Osteoblast (primary cell): Measurements from ENCODE around the gene RNU4-1. TPM values are rescaled to one million over a fixed set of nuclear protein-coding genes. Genes with fewer than 3 reads are reported as not detected.

Experiments
- DNase-seq: peaks from one replicate; pipeline ENCODE4 v3.0.0; 2011; ENCODE audit warnings: low spot score, mixed read lengths; ENCODE audit not compliant: insufficient read length; ENCODE audit errors: missing footprints
- H2AFZ ChIP-seq: 2 replicates; pipeline ENCODE4 v1.6.0; 2011; ENCODE audit warnings: mild to moderate bottlenecking, low read length
- H3K27ac ChIP-seq: 2 replicates; pipeline ENCODE4 v1.5.1; 2011; ENCODE audit warnings: mild to moderate bottlenecking, low read depth, low read length, moderate library complexity
- H3K27me3 ChIP-seq: 2 replicates; pipeline ENCODE4 v1.6.0; 2012; ENCODE audit warnings: mild to moderate bottlenecking, control low read depth, inconsistent platforms, low read length, moderate library complexity; ENCODE audit not compliant: insufficient read depth
- H3K36me3 ChIP-seq: 2 replicates; pipeline ENCODE4 v1.5.1; 2011; ENCODE audit warnings: mild to moderate bottlenecking, low read length, control low read depth, moderate library complexity; ENCODE audit not compliant: insufficient read depth
- H3K4me1 ChIP-seq: 2 replicates; pipeline ENCODE4 v1.5.1; 2011; ENCODE audit warnings: mild to moderate bottlenecking, low read length, control low read depth, moderate library complexity; ENCODE audit not compliant: insufficient read depth
- H3K4me2 ChIP-seq: 2 replicates; pipeline ENCODE4 v1.6.0; 2011; ENCODE audit warnings: mild to moderate bottlenecking, low read length; ENCODE audit not compliant: insufficient read depth
- H3K4me3 ChIP-seq: fragments of 200-600 bp; sonication (generic); 3 replicates; pipeline ENCODE4 v1.5.1; 2012; ENCODE audit warnings: mild to moderate bottlenecking, low read length, inconsistent platforms; ENCODE audit not compliant: insufficient read depth
- H3K79me2 ChIP-seq: 2 replicates; pipeline ENCODE4 v1.6.0; 2012; ENCODE audit warnings: mild to moderate bottlenecking, low read length, control low read depth, inconsistent platforms; ENCODE audit not compliant: insufficient read depth
- H3K9me3 ChIP-seq: 2 replicates; pipeline ENCODE4 v1.5.1; 2011; ENCODE audit warnings: low read depth, low read length, control low read depth
- H4K20me1 ChIP-seq: 2 replicates; pipeline ENCODE4 v1.6.0; 2012; ENCODE audit warnings: mild to moderate bottlenecking, low read length, control low read depth; ENCODE audit not compliant: insufficient read depth
- total RNA-seq: library from RNA; depleted of rRNA; stranded (reverse); fragments of >200 nt; gene quantifications from 2 replicates; pipeline ENCODE4 v1.2.3, GENCODE V29; 2012
- TF ChIP-seq, protein P1 (sequence below): IDR thresholded peaks from 2 replicates; pipeline ENCODE4 v1.5.1; 2011; ENCODE audit warnings: mild to moderate bottlenecking, low read depth, low read length, moderate library complexity; ENCODE audit errors: extremely low read depth

Gene RNU4-1
- total RNA-seq, 1 donor = under 0.01 TPM

DNA sequence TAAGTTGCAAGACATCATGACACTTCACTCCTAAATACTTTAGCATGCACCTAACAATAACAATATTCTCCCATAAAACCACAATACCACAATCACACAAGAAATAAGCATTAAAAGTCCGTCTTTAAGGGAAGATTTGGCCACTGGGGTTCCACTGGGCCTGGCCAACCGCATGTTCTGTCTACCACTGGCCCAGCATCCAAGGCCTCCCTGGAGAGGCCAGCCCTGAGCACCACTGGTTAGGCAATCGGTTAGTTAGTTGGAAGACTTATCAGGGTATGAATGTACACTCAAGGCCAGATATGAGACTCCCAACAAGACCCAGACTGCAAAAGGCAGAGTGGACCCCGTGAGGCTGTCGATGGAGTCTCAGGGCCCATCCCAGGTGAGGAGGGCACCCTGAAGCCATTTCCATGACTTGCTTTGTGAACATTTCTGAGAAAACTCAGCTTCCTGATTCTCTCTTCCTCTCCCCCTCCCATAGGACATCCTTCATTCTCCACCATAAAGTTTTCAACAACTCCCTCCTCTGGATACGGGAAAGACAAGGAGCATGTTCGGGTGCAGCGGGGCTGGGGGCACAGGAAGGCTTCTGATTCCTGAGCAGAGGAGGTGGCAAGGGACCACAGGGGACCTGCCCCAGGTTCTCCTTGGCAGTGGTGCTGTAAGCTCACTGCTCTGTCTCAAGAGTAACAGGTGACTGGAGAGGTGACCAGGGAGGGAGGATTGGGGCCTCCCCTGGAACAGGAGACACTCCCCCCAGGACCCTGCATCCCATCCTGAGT lies 33.4 kb downstream of the RNU4-1 start:
- Histone ChIP-seq H3K9me3 (no peaks in the 10 kb centered on the region), H3K36me3 (peaks cover 6% of the 10 kb centered on the region), H3K27ac (peak overlapping the region; percentile 52), H3K27me3 (no peaks in the 10 kb centered on the region), H3K4me2 (peak overlapping the region; percentile 4), H3K4me1 (peaks cover 65% of the 10 kb centered on the region), H3K79me2 (peaks cover 95% of the 10 kb centered on the region), H4K20me1 (peaks cover 54% of the 10 kb centered on the region), H2AFZ (no peak overlapping the region), H3K4me3 (no peak overlapping the region)
- TF ChIP-seq, protein P1, sequence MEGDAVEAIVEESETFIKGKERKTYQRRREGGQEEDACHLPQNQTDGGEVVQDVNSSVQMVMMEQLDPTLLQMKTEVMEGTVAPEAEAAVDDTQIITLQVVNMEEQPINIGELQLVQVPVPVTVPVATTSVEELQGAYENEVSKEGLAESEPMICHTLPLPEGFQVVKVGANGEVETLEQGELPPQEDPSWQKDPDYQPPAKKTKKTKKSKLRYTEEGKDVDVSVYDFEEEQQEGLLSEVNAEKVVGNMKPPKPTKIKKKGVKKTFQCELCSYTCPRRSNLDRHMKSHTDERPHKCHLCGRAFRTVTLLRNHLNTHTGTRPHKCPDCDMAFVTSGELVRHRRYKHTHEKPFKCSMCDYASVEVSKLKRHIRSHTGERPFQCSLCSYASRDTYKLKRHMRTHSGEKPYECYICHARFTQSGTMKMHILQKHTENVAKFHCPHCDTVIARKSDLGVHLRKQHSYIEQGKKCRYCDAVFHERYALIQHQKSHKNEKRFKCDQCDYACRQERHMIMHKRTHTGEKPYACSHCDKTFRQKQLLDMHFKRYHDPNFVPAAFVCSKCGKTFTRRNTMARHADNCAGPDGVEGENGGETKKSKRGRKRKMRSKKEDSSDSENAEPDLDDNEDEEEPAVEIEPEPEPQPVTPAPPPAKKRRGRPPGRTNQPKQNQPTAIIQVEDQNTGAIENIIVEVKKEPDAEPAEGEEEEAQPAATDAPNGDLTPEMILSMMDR = no peak
- no peak for DNase-seq

DNA sequence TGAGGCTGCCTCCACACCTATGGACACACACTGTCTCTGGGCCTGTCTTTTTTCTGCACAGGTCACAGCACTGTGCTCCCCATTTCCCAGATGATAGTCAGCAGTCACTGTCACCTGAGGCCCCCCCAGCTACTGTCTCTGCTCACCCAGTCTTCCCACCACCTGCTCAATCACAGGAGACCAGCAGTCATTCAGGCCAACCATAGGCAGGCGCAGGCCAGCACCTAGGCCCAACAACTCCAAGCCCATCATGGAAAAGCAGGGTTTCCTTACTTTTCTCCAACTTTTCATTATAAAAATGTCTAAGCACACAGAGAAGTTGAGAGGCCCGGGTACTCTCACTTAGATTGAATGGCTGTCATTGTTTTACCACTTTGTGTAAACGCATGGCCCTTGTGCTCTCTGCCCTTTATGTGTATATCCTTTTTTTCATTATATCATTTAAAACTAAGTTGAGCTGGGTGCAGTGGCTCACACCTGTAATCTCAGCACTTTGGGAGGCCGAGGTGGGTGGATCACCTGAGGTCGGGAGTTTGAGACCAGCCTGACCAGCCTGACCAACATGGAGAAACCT lies 34.6 kb downstream of the RNU4-1 start:
- H4K20me1 ChIP-seq = peaks cover 54% of the 10 kb centered on the region
- no peak overlapping the region for H3K4me3 ChIP-seq
- H3K36me3 ChIP-seq = peaks cover 15% of the 10 kb centered on the region
- no peaks in the 10 kb centered on the region for H3K27me3 ChIP-seq
- peak overlapping the region; percentile 87 for H3K27ac ChIP-seq
- H2AFZ ChIP-seq = no peak overlapping the region
- H3K4me1 ChIP-seq = peaks cover 55% of the 10 kb centered on the region
- no peak for DNase-seq
- H3K4me2 ChIP-seq = peak overlapping the region; percentile 54
- TF ChIP-seq, protein P1 = no peak
- H3K9me3 ChIP-seq = no peaks in the 10 kb centered on the region
- H3K79me2 ChIP-seq = peaks cover 95% of the 10 kb centered on the region

DNA sequence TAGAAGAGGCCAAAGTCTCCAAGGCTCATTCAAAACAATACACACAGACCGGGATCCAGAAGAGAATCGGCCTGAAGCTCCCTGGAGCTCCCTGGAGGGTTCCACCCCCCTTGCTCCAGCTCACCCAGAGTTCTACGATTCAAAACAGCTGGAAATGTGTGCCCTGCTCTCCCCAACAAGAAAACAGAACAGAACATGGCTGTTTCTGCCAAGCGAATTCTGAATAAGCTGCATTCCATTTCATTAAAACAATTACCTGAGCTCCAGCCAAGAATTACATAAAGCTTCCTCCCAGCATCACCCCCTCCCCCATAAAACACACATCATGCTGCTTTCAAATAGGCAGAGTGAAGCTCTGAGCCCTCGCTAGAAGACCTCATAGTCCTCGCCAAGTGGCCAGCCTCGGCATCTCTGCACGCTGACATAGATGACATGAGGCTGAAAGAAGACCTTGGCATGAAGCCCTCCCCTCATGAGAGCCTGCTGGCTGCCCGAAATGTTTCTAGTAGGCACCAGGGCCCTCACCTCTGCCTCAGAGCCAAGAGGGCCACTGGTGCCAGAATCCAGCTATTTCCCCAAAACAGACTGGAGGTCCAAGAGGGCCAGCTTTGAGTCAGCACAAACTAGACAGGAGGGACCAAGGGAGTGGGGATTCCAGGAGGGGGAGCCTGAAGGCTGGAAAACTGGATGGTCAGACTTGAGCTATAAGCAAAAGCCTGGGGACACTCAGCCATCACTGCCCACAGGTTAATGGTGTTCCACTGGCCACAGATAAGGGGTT lies 35.8 kb downstream of the RNU4-1 start:
- peak overlapping the region; percentile 39 for H3K4me3 ChIP-seq
- H4K20me1 ChIP-seq = peaks cover 52% of the 10 kb centered on the region
- DNase-seq = peak; percentile 93
- H3K79me2 ChIP-seq = peaks cover 95% of the 10 kb centered on the region
- H3K27ac ChIP-seq = peak overlapping the region; percentile 87
- peak overlapping the region; percentile 67 for H3K4me2 ChIP-seq
- no peak overlapping the region for H2AFZ ChIP-seq
- TF ChIP-seq, protein P1 = peak; percentile 23
- peaks cover 47% of the 10 kb centered on the region for H3K4me1 ChIP-seq
- H3K27me3 ChIP-seq = no peaks in the 10 kb centered on the region
- H3K9me3 ChIP-seq = no peaks in the 10 kb centered on the region
- H3K36me3 ChIP-seq = peaks cover 16% of the 10 kb centered on the region
